ENCODE measurements around the gene FAM156B.
"Not testable (repeated sequence)": the region's sequence is repeated elsewhere in the genome, so short reads cannot be mapped to it uniquely, and the experiment has no call there.

Gene FAM156B

GRCh38 chrX:52896855-52897709 is at the start of gene FAM156B:
Gene FAM156B (plus strand): TSS chrX:52897330. CDS start chrX:52907226, 9,896 bp downstream.
- not testable (repeated sequence) for DNase-seq (ENCODE audit: low spot score)

GRCh38 chrX:52852110-52852860 is 44.8 kb upstream of the FAM156B start:
- DNase-seq (ENCODE audit: low spot score) = peak; percentile 15

GRCh38 chrX:52856991-52857525 is 40.1 kb upstream of the FAM156B start:
- DNase-seq (ENCODE audit: low spot score) = not testable (repeated sequence)

GRCh38 chrX:52865343-52865998 is 31.7 kb upstream of the FAM156B start:
- DNase-seq (ENCODE audit: low spot score) = no peak

DNA sequence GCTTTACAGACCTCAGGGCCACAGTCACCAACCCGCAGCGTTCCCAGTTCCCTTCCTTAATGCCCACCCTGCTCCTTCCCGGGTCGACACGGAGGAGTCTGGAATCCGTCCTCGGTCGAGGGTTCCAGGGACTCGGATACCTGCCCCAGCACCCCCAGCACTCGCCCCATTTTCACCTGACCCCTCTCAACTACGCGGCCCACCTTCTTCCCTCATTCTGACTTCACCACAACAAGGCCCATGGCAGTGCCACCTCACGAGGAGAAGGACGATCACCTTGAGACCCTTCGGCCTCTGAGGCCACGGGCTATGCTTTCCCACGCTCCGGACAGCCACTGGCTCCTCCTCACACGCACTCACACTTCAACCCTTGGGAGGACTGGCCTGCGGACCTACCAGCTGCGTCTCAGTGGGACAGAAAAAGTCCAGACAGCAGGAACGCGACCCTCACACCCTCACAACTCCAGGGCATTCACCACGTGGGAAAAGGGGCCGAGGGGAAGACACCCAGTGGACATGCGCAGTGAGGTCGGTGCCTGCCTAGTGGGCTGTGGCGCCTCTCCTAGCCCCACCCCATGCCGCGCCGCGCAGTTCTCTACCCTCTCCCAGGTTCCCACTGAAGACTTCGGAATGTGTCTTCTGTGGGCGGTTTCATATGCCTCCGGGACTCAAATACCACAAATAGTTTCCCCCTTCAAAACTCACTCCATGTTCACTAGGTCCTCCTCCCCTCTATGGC is 29.4 kb upstream of the FAM156B start, which contains the start of gene XAGE3:
Gene XAGE3 (minus strand): TSS at position 474 of the 739 bp plus-strand sequence. CDS start 950 bp downstream, outside the sequence.
- no peak for DNase-seq (ENCODE audit: low spot score)

DNA sequence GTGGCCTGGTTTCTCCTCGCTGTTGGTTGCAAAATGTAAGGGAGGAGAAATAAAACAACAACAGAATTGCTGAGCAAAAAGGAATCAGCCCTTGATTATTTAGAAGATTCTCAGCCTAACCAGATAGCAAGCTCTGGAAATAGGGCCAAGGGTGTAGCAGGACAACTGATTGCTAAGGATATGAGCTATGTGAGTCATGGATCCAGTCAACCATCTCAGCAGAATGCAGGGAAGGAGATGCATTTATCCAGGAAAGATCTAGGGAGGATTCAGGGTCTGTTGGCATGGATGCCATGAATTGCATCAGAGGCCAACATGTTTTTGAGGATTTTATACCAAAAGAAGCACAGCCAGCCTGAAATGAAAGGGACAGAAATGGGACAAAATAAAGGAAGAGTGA is 27.1 kb upstream of the FAM156B start:
- peak; percentile 1 for DNase-seq (ENCODE audit: low spot score)

DNA sequence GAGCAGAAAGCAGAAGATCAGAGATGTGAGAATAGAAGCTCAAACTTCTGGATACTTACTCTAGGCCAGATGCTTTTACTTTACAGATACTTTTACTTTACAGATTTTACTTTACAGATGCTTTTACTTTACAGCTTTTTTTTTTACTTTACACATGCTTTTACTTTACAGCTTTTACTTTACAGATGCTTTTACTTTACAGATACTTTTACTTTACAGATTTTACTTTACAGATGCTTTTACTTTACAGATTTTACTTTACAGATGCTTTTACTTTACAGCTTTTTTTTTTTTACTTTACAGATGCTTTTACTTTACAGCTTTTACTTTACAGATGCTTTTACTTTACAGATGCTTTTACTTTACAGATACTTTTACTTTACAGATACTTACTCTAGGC is 23.3 kb upstream of the FAM156B start:
- not testable (repeated sequence) for DNase-seq (ENCODE audit: low spot score)

DNA sequence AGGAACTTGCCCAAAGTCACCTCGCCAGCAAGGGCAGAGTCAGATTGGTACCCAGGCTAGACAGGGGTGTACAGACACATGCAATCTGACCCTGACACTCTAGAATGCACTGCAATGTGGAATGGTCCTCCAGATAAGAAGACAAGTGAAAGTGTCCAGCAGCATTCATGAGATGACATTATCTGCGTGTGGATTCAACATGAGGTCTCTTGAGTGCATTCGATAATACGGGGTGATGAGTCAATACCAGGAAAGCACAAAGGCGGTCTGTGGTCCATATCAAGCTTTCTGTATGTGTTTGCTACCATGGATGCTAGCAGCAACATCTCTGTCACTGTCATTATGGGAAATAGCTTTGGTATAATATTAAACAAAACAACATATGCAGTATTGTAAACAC is 22.5 kb upstream of the FAM156B start:
- no peak for DNase-seq (ENCODE audit: low spot score)

DNA sequence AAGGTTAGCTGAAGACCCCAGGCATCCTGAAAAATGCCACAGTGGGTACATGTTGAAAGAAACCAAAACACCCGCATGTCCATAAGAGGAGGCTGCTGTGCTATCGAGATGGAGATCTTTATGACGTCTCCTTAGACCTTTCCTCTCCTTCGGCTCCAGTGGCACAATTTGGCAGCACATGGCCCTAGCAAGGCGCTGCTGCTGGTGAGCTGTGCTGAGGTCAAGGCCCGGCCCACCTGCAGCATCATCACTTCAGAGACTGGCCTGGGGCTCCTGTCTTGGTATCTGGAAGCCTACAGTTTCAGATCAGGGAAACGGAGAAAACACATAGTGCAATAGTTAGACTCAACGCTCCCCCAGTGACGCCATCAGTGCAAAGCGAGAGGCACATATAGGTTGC is 21.7 kb upstream of the FAM156B start:
- DNase-seq (ENCODE audit: low spot score) = not testable (repeated sequence)

DNA sequence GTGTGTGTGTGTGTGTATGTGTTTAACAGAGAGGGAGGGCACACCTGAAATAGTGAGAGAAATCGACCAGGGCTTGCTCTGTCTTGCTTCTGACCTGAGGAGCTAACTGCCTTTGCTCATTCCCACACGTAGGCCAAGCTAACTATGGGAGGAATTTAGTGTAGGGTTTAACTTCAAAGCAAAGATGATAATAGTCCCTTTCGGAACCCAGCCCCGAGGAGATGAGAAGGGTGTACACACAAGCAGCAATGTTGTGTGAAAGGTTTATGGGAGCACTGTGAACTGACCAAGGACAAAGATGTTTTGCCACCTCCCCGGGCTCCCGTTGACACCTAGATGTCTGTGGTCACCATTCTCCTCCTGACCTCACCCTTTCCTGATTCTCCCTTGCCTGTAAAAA is 20.7 kb upstream of the FAM156B start:
- not testable (repeated sequence) for DNase-seq (ENCODE audit: low spot score)

DNA sequence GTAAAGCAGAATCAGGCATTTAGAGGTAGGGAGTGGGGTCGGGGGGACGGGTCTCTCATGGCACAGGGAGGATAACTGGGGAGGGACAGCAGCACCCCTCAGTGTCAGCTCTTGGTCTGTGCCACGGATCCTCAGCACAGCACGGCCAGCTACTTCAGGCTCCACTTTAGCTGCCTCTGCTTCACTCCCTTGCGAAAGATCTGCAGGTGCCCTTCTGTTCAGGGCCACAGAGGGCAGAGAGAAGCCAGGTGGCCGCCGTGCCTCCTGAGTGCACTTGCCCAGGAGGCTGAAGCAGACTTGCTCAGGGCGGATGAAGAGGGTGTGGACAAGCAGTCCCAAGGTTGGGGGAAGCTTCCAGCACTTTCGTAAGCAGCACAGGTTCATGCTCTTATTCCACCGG is 9.7 kb upstream of the FAM156B start:
- not testable (repeated sequence) for DNase-seq (ENCODE audit: low spot score)

GRCh38 chrX:52888090-52888489 is 9.0 kb upstream of the FAM156B start:
- DNase-seq (ENCODE audit: low spot score) = not testable (repeated sequence)

DNA sequence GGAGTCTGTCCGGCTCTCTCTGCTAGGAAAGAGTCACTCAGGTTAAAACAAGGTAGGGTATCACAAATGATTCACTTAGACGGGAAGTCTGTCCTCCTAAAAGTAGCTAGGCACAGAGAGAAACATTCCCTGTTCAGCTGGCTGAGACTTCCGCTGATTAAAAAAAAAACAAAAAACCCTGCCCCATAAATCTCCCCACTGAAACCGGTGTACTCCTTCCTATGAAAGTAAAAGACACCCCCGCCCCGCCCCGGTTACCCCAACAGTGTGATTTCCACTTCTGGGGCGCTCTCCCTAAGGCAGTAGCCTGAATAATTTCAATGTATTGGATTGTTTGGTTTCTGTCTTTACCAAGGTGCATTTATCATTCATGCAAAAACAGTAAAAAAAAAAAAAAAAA is 692 bp upstream of the FAM156B start:
- DNase-seq (ENCODE audit: low spot score) = not testable (repeated sequence)

GRCh38 chrX:52905531-52905930 is 8.4 kb downstream of the FAM156B start:
- not testable (repeated sequence) for DNase-seq (ENCODE audit: low spot score)

DNA sequence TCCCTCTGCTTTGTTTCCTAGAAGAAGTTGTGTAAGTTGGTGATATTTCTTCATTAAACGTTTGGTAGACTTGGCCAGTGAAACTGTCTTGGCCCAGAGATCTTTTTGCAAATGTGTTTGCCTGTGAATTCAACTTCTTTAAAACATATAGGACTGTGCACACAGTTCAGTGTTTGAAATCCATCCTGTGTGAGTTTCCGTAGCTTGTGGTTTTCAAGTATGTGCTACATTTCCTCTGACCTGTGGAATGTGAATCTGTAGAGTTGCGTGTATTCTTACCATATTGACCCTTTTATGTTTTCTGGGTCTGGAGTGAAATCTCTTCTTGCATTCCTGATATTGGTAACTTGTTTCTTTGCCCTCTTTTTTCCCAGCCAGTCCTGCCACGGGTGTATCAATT is 8.9 kb downstream of the FAM156B start:
- DNase-seq (ENCODE audit: low spot score) = not testable (repeated sequence)

DNA sequence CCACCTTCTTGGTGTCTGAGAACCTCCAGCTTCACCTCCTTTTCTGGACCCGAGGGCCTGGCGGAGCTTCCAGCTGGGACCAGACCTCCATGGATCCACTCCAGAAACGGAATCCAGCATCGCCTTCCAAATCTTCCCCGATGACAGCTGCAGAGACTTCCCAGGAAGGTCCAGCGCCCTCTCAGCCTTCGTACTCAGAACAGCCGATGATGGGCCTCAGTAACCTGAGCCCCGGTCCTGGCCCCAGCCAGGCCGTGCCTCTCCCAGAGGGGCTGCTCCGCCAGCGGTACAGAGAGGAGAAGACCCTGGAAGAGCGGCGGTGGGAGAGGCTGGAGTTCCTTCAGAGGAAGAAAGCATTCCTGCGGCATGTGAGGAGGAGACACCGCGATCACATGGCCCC is 10.0 kb downstream of the FAM156B start:
- DNase-seq (ENCODE audit: low spot score) = not testable (repeated sequence)

GRCh38 chrX:52907900-52908299 is 10.8 kb downstream of the FAM156B start:
- not testable (repeated sequence) for DNase-seq (ENCODE audit: low spot score)

GRCh38 chrX:52909313-52909969 is 12.3 kb downstream of the FAM156B start:
- not testable (repeated sequence) for DNase-seq (ENCODE audit: low spot score)

DNA sequence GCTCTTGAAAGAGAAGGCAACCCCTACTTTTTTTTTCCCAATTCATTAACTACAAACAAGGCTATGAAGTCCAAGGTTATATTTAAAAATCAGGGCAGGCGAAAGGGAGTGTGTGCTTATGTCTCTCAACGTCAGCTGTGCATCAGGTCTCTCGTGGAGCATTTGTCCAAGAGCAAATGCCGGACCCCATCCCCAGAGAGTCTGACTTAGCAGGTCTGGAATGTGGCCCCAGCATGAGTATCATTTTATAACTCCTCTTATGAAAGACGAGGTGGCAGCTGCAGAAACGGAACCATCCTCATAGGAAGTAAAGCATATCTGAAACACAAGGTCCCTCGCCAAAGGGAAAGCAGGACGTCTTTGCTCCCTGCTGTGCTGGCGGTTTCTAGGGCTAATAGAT is 16.6 kb downstream of the FAM156B start:
- not testable (repeated sequence) for DNase-seq (ENCODE audit: low spot score)

DNA sequence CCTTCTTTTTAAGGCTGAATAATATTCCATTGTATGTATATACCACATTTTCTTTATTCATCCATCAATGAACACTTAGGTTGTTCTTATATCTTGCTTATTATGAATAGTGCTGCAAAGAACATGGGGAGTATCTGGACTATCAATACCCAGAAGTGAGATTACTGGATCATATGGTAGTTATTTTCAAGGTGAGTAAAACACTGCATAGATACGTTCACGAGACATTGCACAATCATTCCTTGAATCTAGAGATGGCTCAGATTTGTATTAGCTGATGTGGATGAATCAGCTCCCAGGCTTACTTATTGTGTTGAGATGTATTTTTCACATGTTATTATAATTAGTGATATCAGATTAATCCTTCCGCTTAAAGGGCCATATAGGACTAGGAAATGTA is 17.6 kb downstream of the FAM156B start:
- DNase-seq (ENCODE audit: low spot score) = not testable (repeated sequence)

DNA sequence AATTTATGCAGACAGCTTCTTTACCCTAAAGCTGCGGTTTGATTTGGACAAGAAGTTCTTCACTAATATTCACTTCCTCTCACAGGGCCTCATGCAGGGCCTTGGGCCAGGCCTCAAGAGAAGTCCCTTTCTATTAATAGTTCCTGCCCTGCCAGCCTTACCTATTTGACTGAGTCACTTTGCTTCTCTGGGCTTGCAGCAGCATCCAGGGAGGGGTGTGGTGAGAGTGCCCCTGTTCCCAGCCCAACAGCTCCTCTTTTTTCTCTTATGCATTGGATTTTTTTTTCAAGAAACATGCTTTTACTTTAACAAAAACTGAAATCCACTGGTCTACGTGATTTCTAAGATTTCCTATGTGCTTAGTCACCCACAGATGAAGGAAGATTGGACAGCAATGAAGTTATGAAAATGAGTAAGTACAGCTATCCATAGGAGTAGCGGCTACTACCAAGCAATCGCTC is 26.7 kb downstream of the FAM156B start:
- peak; percentile 4 for DNase-seq (ENCODE audit: low spot score)

Data from GM03348 (cell line).